CD4-positive, alpha-beta T cell (primary cell): ENCODE measurements around the gene FGR. TPM values are rescaled to one million over a fixed set of nuclear protein-coding genes. Genes with fewer than 3 reads are reported as not detected.

ENCODE experiments used
- ATAC-seq: fragments of 200-7000 bp; cut with Tn5 transposase; one replicate; pipeline ENCODE4 v1.10.0; 2022; ENCODE audit warnings: mild to moderate bottlenecking; ENCODE audit not compliant: poor library complexity
- CTCF ChIA-PET: fragments of 350-600 bp; sonication (Branson Sonifier 250); formaldehyde crosslinking; loops from one replicate; lab custom pipeline; 2021; ENCODE audit warnings: antibody characterized with exemption, inconsistent platforms; lab: Charles Lee
- POLR2A ChIA-PET: fragments of 350-600 bp; sonication (Branson Sonifier 250); formaldehyde crosslinking; loops from one replicate; lab custom pipeline; 2021; ENCODE audit warnings: antibody characterized with exemption, inconsistent platforms; lab: Charles Lee
- DNase-seq, 14 experiments: peaks; one replicate each; pipeline ENCODE4 v3.0.0-alpha.2; 2013 to 2020; ENCODE audit warnings: mixed read lengths in 2 of 14
- H3K27ac ChIP-seq, 2 donors: one replicate each; pipeline versions ENCODE4 v1.5.1 to v1.7.0; 2013; ENCODE audit warnings: low read length in 2 of 2, low read depth in 1 of 2, mild to moderate bottlenecking in 1 of 2
- H3K27me3 ChIP-seq, 2 experiments: 1 replicate in 1 of 2; 2 replicates in 1 of 2; pipeline versions ENCODE4 v1.6.1 to v1.7.0; 2013; ENCODE audit warnings: low read length in 2 of 2, control low read depth in 1 of 2, mild to moderate bottlenecking in 1 of 2, moderate library complexity in 1 of 2; ENCODE audit not compliant: insufficient read depth in 2 of 2, control insufficient read depth in 1 of 2
- H3K36me3 ChIP-seq: one replicate; pipeline ENCODE4 v1.6.1; 2013; ENCODE audit warnings: low read length, control low read depth; ENCODE audit not compliant: insufficient read depth
- H3K4me1 ChIP-seq: one replicate; pipeline ENCODE4 v1.6.1; 2013; ENCODE audit warnings: low read length, control low read depth; ENCODE audit not compliant: insufficient read depth
- H3K4me3 ChIP-seq: one replicate; pipeline ENCODE4 v1.5.1; 2013; ENCODE audit warnings: mild to moderate bottlenecking, low read length, moderate library complexity
- H3K9me3 ChIP-seq, 2 experiments: 1 replicate in 1 of 2; 2 replicates in 1 of 2; pipeline versions ENCODE4 v1.6.1 to v1.7.0; 2013; ENCODE audit warnings: low read length in 2 of 2, mild to moderate bottlenecking in 2 of 2, control low read depth in 1 of 2, moderate library complexity in 1 of 2; ENCODE audit not compliant: control insufficient read depth in 1 of 2, insufficient read depth in 1 of 2
- H3K27ac Mint-ChIP-seq: one replicate; pipeline ENCODE4 v1.8.0; 2020; ENCODE audit warnings: mixed read lengths
- H3K27me3 Mint-ChIP-seq: one replicate; pipeline ENCODE4 v1.8.0; 2021; ENCODE audit warnings: mixed read lengths
- H3K36me3 Mint-ChIP-seq: one replicate; pipeline ENCODE4 v1.8.0; 2021; ENCODE audit warnings: low read depth, mixed read lengths
- H3K4me1 Mint-ChIP-seq: one replicate; pipeline ENCODE4 v1.8.0; 2021; ENCODE audit warnings: low read depth, mixed read lengths
- H3K4me3 Mint-ChIP-seq: one replicate; pipeline ENCODE4 v1.8.0; 2020; ENCODE audit warnings: mild to moderate bottlenecking, mixed read lengths
- H3K9me3 Mint-ChIP-seq: one replicate; pipeline ENCODE4 v1.8.0; 2020; ENCODE audit warnings: mixed read lengths
- intact Hi-C, 2 experiments: fragments of 100-400 bp; cut with DNase I in 1 of 2; cut with micrococcal nuclease in 1 of 2; formaldehyde crosslinking; loops; one replicate each; pipeline versions ENCODE4 v1.15.1 to v1.9.0; 2023 to 2025; cut with DNase I, micrococcal nuclease
- total RNA-seq, 174 experiments: library from RNA in 2 of 174; stranded (reverse) in 2 of 174; gene quantifications; one replicate each; pipeline ENCODE4 v1.2.3 and lab custom pipeline; 2021 to 2026
- TF ChIP-seq, protein P1 (sequence below): fragments of 200-600 bp; IDR thresholded peaks from one replicate; pipeline ENCODE4 v1.8.0; 2022; ENCODE audit warnings: antibody characterized with exemption, mild to moderate bottlenecking

Gene FGR
- total RNA-seq, 2 experiments from 2014 or later: 3.0 to 3.2 TPM

DNA sequence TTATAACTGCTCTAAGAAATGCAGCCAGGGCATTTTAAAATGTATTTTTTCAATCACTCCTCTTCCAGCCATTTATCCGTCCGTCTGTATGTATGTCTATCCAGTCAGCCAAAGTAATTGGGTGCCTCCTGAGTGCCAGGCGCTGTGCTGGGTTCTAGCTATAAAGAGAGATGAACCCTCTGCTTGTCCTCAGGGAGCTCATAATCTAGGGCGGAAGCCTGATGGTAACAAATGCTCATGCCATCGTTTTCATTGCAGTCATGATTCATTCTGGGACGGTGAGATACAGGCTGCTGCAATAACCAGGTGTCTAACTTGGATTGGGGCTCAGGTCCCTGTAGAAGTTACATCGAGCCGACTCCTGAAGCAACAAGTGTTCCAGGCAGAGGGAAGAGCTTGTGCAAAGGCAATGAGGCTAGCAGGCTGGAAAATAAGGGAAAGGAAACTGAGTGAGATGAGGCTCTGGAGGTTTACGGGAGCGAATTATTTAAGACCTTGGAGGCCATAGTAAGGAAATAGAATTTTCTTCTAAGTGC, 25.4 kb upstream of the FGR start:
- intact Hi-C loops: loop anchor here (1.0 to 10.0 kb wide), 5 partner anchors 51 to 363 kb away; no protein-coding TSS in a partner anchor
- H3K27me3 Mint-ChIP-seq: no peaks in the 10 kb centered on the region
- H3K4me1 Mint-ChIP-seq: peaks cover 49% of the 10 kb centered on the region
- H3K27ac Mint-ChIP-seq: peak overlapping the region; percentile 88
- TF ChIP-seq, protein P1, sequence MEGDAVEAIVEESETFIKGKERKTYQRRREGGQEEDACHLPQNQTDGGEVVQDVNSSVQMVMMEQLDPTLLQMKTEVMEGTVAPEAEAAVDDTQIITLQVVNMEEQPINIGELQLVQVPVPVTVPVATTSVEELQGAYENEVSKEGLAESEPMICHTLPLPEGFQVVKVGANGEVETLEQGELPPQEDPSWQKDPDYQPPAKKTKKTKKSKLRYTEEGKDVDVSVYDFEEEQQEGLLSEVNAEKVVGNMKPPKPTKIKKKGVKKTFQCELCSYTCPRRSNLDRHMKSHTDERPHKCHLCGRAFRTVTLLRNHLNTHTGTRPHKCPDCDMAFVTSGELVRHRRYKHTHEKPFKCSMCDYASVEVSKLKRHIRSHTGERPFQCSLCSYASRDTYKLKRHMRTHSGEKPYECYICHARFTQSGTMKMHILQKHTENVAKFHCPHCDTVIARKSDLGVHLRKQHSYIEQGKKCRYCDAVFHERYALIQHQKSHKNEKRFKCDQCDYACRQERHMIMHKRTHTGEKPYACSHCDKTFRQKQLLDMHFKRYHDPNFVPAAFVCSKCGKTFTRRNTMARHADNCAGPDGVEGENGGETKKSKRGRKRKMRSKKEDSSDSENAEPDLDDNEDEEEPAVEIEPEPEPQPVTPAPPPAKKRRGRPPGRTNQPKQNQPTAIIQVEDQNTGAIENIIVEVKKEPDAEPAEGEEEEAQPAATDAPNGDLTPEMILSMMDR: no peak
- peak overlapping the region; percentile 45 for H3K4me3 ChIP-seq
- H3K27me3 ChIP-seq: no peaks in the 10 kb centered on the region
- H3K4me1 ChIP-seq: peaks cover 52% of the 10 kb centered on the region
- peak overlapping the region; percentile 86 to 87 for H3K27ac ChIP-seq
- no peaks in the 10 kb centered on the region for H3K36me3 ChIP-seq
- H3K9me3 ChIP-seq: no peaks in the 10 kb centered on the region
- no peaks in the 10 kb centered on the region for H3K9me3 Mint-ChIP-seq
- ChIA-PET POLR2A (interaction anchor here (1.0 to 4.8 kb wide), 5 partner anchors 12 to 244 kb away, joined by 3 to 98 read pairs (median 6); partner anchors contain the start of genes AHDC1 and FAM76A), CTCF (interaction anchor here (0.7 to 3.8 kb wide), 6 partner anchors 9 to 360 kb away, joined by 3 to 55 read pairs (median 8); no protein-coding TSS in a partner anchor)
- H3K36me3 Mint-ChIP-seq: peaks cover 5% of the 10 kb centered on the region
- peak in 2 of 14 experiments; percentile 19 to 56 for DNase-seq
- H3K4me3 Mint-ChIP-seq: peak overlapping the region; percentile 91
- ATAC-seq: no peak

DNA sequence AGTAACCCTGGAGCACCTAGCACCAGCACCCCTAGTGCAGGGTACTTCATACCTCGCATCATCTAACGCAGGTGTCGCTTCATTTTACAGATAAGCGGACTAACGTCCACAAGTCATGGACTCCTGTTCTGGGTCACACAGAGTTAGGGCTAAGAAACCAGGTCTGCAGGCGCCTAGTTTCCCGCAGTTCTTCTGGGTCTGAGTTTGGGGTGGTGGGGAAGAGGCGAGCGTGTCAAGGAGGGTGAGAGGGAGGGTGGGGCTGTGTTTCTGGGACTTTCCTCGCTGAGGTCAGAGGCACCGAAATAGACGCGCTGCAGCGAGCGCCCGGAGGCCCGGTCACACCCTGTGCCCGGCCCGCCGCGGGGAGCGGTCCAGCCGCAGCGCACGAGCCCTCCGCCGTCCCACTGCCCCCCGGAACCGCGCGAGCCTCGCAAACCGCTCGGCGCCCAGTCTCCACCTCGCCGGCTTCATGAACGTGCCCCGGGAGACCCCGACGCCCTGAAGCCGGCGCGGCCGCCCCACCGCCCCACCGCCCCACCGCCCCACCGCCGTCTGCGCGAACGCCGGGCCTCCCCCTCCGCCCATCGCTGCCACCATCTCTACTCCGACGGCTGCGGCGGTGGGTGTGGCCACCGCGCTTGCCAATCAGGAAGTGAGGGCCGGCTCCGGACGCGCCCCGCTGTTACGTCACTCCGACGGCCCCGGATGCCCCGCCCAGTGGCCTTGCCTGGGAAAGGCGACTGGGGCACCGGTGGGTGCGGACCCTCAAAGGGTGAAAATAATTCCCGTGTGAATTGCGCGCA, 24.7 kb upstream of the FGR start:
- peak; percentile 56 for ATAC-seq
- H3K9me3 Mint-ChIP-seq: no peaks in the 10 kb centered on the region
- Histone ChIP-seq H3K9me3 (no peaks in the 10 kb centered on the region), H3K36me3 (no peaks in the 10 kb centered on the region), H3K27me3 (no peaks in the 10 kb centered on the region), H3K27ac (peak overlapping the region; percentile 87), H3K4me3 (peak overlapping the region; percentile 45), H3K4me1 (peaks cover 52% of the 10 kb centered on the region)
- peak; percentile 65 to 95 (median 80) for DNase-seq
- TF ChIP-seq, protein P1: no peak
- peak overlapping the region; percentile 88 for H3K27ac Mint-ChIP-seq
- H3K4me1 Mint-ChIP-seq: peaks cover 55% of the 10 kb centered on the region
- no peaks in the 10 kb centered on the region for H3K27me3 Mint-ChIP-seq
- POLR2A ChIA-PET: interaction anchor here (1.0 to 4.8 kb wide), 5 partner anchors 13 to 66 kb away, joined by 3 to 98 read pairs (median 6); partner anchors contain the start of genes AHDC1 and FAM76A
- CTCF ChIA-PET: interaction anchor here (1.0 to 3.8 kb wide), 6 partner anchors 10 to 51 kb away, joined by 3 to 55 read pairs (median 8); no protein-coding TSS in a partner anchor
- intact Hi-C loops: loop anchor here (1.0 to 10.0 kb wide), 5 partner anchors 50 to 362 kb away; no protein-coding TSS in a partner anchor
- H3K4me3 Mint-ChIP-seq: peak overlapping the region; percentile 93
- H3K36me3 Mint-ChIP-seq: peaks cover 5% of the 10 kb centered on the region

DNA sequence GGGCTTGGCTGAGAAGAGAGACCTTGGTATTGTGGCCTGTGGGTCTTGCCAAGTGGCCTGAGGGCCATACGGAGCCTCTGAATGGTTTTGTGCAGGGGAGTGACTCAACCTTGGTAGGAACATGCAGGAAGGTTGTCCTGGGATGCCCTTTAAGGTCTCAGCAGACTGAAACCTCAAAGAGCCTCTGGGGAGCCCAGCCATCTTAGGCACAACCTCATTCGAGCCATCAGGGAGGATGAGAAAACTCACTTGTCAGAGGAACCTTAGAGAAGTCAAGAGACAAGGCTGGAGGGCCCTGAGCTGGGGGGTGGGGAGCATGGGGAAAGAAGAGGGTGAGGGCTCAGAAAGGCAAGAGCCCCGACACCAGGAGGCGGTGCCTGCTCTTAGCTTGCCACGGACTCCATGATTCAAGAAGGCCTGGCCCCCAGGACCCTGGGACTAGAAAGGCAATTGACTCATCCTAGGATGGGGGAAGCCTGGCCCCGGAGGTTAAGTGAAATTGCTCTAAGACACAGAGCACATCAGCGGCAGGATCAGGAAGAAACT, 24.0 kb upstream of the FGR start:
- CTCF ChIA-PET: interaction anchor here (1.0 to 1.7 kb wide), 2 partner anchors 10 to 15 kb away, joined by 3 to 5 read pairs; no protein-coding TSS in a partner anchor
- H3K27me3 Mint-ChIP-seq: no peaks in the 10 kb centered on the region

More for the DNA sequence above, 24.0 kb upstream of the FGR start:
- peak overlapping the region; percentile 45 for H3K4me3 ChIP-seq
- POLR2A ChIA-PET: interaction anchor here (1.2 kb wide), 1 partner anchor 28 kb away, joined by 6 read pairs; no protein-coding TSS in a partner anchor
- Mint-ChIP-seq H3K9me3 (no peaks in the 10 kb centered on the region), H3K4me3 (peak overlapping the region; percentile 93), H3K27ac (peak overlapping the region; percentile 88), H3K4me1 (peaks cover 55% of the 10 kb centered on the region), H3K36me3 (peaks cover 5% of the 10 kb centered on the region)
- no peaks in the 10 kb centered on the region for H3K27me3 ChIP-seq
- DNase-seq (peak in 5 of 14 experiments; percentile 11 to 75 (median 35)), ATAC-seq (peak; percentile 1)
- TF ChIP-seq, protein P1: no peak
- intact Hi-C loops: no loop called here
- no peaks in the 10 kb centered on the region for H3K9me3 ChIP-seq
- peaks cover 52% of the 10 kb centered on the region for H3K4me1 ChIP-seq
- H3K27ac ChIP-seq: peak overlapping the region; percentile 87
- no peaks in the 10 kb centered on the region for H3K36me3 ChIP-seq
